Right cardiac atrium (tissue), 5 donors: ENCODE results near the gene CALU. TPM values are rescaled to one million over a fixed set of nuclear protein-coding genes. Genes with fewer than 3 reads are reported as not detected.

Experiments used
- ATAC-seq, 2 donors: fragments of 200-7000 bp; cut with Tn5 transposase; one replicate each; pipeline versions ENCODE4 v1.8.0 to v1.9.1; 2020; ENCODE audit warnings: moderate library complexity in 2 of 2, mild to moderate bottlenecking in 1 of 2
- DNase-seq, 3 donors: peaks; one replicate each; pipeline ENCODE4 v3.0.0-alpha.2; 2020
- H3K27ac ChIP-seq: one replicate; pipeline ENCODE4 v1.5.1; 2013; ENCODE audit warnings: mild to moderate bottlenecking, low read length, control low read depth, moderate library complexity
- H3K27me3 ChIP-seq: one replicate; pipeline ENCODE4 v1.6.1; 2013; ENCODE audit not compliant: control insufficient read depth, insufficient read depth
- H3K4me1 ChIP-seq: one replicate; pipeline ENCODE4 v1.6.1; 2013; ENCODE audit warnings: low read length; ENCODE audit not compliant: control insufficient read depth, insufficient read depth
- H3K4me3 ChIP-seq: one replicate; pipeline ENCODE4 v1.5.1; 2013; ENCODE audit warnings: low read length, control low read depth
- H3K9me3 ChIP-seq: one replicate; pipeline ENCODE4 v1.6.1; 2013; ENCODE audit warnings: low read length; ENCODE audit not compliant: control insufficient read depth
- WGBS: extraction: QIAGEN DNeasy Blood & Tissue Kit; methylation state at CpG from one replicate; pipeline ENCODE4 v1.1.7; 2013; 5-methylcytosine and 5-hydroxymethylcytosine counted together
- intact Hi-C, 4 donors: fragments of 100-400 bp; cut with DNase I; formaldehyde crosslinking; loops; one replicate each; pipeline versions ENCODE4 v1.11.0 to v1.14.0; 2022 to 2023
- long read RNA-seq, 4 donors: library from polyadenylated mRNA; unstranded; transcript quantifications; one replicate each; pipeline ENCODE4 v2.0.0, GENCODE V29; 2020 to 2021
- polyA plus RNA-seq: library from polyadenylated mRNA; stranded (reverse); fragments of 200-250 nt; gene quantifications from one replicate; pipeline ENCODE4 v1.2.3, GENCODE V29; 2013
- total RNA-seq, 4 donors: library from RNA; stranded (reverse); fragmentation: NEBNext Ultra II Directional; extraction: Animal tissue kit (Norgen Biotek cat#: 25700); gene quantifications; one replicate each; pipeline ENCODE4 v1.2.1, GENCODE V29; 2021
- donor health status: healthy with polysubstance abuse.
- donor health status: DM: no; HTN: yes; CAD: no.
- donor health status: DM: no; HTN: no; CAD: no.
- donor health status: DM: no; HTN: yes; CAD: no; lungs with severe emphysema.
- donor health status: DM: yes; HTN: yes; CAD: no.

CALU gene
- total RNA-seq (100 to 1,000 TPM; 195 to 318 (median 234) TPM), polyA plus RNA-seq (90.7 TPM)
- long read RNA-seq, donor 1, transcript CALU-202 (7 exons, 2,438 nt) = minor isoform, 145 of 1,450 reads
- long read RNA-seq, donor 1, transcript CALU-201 (7 exons, 3,357 nt) = major isoform, 1,242 of 1,450 reads
- long read RNA-seq, donor 1, partial matches to known transcripts = 41 of 1,450 reads
- long read RNA-seq, donor 1, other reads (novel, unspliced or antisense) = 19 of 1,450 reads
- long read RNA-seq, donor 2, transcript CALU-201 (7 exons, 3,357 nt) = major isoform, 264 of 338 reads
- long read RNA-seq, donor 2, transcript CALU-202 (7 exons, 2,438 nt) = minor isoform, 48 of 338 reads
- long read RNA-seq, donor 2, partial matches to known transcripts = 18 of 338 reads
- long read RNA-seq, donor 2, other reads (novel, unspliced or antisense) = 8 of 338 reads
- long read RNA-seq, donor 3, full-length matches to known transcripts = 3,720 of 3,949 reads
- long read RNA-seq, donor 3, partial matches to known transcripts = 158 of 3,949 reads
- long read RNA-seq, donor 3, other reads (novel, unspliced or antisense) = 71 of 3,949 reads
- long read RNA-seq, donor 4, full-length matches to known transcripts = 342 of 357 reads
- long read RNA-seq, donor 4, partial matches to known transcripts = 9 of 357 reads
- long read RNA-seq, donor 4, other reads (novel, unspliced or antisense) = 6 of 357 reads

DNA sequence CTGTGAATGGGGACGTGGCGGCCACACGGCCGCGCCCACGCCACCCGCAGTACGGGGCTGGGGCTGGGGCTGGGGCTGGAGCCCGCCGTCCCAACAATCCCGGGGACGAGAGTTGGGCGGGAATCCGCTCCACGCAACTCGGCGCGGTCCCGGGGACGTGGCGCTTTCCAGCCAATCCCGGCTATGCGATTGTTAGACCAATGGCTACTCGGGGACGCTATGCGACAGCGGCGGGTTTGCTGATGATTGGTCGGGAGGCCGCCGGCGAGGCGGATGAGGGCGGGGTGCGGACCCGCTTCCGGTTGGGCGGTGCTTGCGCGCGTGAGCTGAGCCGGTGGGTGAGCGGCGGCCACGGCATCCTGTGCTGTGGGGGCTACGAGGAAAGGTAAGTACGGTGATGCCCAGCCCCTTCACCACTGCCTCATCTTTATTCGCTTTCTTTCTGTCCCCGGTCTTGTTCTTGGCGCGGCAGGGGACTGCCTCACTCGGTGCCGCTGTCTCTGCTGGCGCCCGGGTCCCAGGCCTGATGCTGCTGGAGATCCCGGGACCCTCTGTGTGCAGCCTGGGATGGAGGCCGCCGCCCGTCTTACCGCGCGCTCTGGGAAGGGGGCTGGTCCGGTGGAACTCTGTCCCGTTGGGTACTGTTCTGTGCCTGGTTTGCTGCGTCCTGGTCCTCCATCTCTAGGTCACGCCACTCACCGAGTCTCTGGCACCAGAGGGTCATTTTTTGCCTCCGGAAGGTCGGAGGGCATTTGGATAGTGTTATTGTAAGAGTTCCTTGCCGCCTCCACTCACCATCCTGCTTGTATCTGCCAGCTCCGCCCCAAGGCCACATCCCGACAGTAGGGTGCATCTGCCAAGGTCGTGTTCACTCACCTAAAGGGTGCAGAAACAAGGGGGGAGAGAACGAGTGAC lies at the start of gene CALU:
Gene CALU, plus strand, starts transcription at position 312 of the 915 bp plus-strand sequence. CDS start 9,225 bp downstream, outside the sequence.
- Histone ChIP-seq H3K27ac (peak within 1 kb of the TSS; percentile 98), H3K27me3 (no peaks in the 10 kb centered on the region), H3K9me3 (no peaks in the 10 kb centered on the region), H3K4me1 (peaks cover 3% of the 10 kb centered on the region), H3K4me3 (peak within 1 kb of the TSS; percentile 91)
- WGBS = under 1% methylated on average over 74 of the region's 74 CpGs
- DNase-seq = peak; percentile 98 to 99 (median 99)
- intact Hi-C loops = no loop called here
- ATAC-seq = peak; percentile 99

DNA sequence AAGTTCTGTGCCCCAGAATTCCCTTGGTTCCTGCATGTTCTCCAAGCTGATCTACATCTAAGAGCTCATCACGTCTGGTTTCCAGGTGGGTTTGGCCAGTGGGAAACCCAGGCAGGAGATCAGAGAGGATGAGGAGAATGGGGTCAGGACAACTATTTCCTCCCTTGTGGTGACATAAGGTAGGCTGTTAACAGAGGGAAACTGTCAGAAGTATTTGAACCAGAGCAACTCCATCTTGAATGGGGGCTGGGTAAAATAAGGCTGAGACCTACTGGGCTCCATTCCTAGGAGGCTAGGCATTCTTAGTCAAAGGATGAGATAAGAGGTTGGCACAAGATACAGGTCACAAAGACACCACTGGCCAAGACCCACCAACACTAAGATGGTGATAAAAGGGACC lies 47.9 kb upstream of the CALU start:
- Histone ChIP-seq H3K27ac (no peak overlapping the region), H3K27me3 (no peaks in the 10 kb centered on the region), H3K9me3 (no peaks in the 10 kb centered on the region), H3K4me3 (no peak overlapping the region), H3K4me1 (no peaks in the 10 kb centered on the region)
- 65% methylated on average over 1 of the region's 1 CpG for WGBS
- no peak for DNase-seq
- no peak for ATAC-seq
- intact Hi-C loops = no loop called here

DNA sequence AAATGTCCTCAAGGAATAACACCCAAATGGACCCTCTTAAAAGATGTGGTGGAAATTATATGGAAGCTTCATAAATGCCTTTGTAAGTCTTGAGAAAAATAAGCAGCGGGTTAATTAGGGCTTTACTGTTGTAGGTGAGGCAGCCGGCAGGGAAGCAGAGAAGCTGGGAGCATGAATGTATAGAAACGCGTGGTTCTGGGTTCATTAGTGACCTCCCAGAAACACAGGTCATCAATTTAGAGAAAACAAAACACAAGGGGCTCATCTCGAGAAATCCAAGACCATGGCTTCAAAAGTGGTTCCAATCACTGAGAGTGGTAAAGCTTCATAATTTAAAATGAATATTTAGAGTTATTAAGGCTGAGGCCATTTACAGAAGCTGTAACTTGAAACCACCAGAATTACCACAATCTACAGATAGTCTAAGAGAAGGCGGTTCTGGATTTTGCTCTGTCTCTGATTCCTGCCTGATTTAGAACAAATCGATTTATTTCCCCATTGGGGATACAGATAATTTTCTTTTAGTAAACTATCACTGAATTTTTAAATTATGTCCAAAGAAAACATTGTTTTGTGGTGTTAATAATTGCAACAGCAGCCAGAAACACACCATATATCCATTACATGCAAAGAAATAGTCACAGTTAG lies 46.4 kb upstream of the CALU start:
- no peaks in the 10 kb centered on the region for H3K4me1 ChIP-seq
- intact Hi-C loops = no loop called here
- H3K27ac ChIP-seq = no peak overlapping the region
- WGBS = 58% methylated on average over 7 of the region's 7 CpGs
- H3K9me3 ChIP-seq = no peaks in the 10 kb centered on the region
- ATAC-seq (no peak), DNase-seq (no peak)
- no peak overlapping the region for H3K4me3 ChIP-seq
- no peaks in the 10 kb centered on the region for H3K27me3 ChIP-seq

DNA sequence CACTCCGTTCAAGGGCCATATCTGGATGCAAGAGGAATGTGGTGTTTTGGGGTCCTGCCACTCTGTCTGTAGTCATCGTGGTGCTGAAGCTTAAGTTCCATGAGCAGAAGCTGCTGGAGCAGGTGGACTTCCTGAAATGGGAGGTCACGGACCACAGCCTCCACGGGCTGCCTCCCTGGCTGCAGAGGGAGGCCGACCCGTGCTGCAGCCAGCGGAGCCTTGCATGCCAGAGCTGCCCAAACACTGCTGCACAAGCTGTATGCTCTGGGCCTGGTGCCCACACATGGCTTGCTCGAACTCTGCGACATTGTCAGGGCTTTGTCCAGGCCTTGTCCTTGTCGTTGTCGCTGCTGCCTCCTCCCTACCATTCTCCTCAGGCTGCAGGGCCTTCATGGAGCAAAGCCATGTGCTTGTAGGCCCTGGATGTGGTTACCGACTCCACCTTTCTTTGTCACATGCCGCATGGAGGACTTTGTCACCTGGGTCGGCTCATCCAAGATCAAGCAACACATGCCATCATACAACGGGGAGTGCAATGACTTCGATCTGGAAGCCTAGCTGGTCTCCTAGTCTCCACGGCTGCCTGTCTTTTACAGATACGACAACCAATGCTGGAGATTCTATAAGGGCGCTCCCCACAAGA lies 45.7 kb upstream of the CALU start:
- peak in 1 of 2 donors; percentile 24 for ATAC-seq
- H3K4me3 ChIP-seq = no peak overlapping the region
- H3K4me1 ChIP-seq = no peaks in the 10 kb centered on the region
- intact Hi-C loops = no loop called here
- H3K9me3 ChIP-seq = no peaks in the 10 kb centered on the region
- DNase-seq = no peak
- H3K27ac ChIP-seq = no peak overlapping the region
- H3K27me3 ChIP-seq = no peaks in the 10 kb centered on the region
- WGBS = 88% methylated on average over 19 of the region's 19 CpGs

DNA sequence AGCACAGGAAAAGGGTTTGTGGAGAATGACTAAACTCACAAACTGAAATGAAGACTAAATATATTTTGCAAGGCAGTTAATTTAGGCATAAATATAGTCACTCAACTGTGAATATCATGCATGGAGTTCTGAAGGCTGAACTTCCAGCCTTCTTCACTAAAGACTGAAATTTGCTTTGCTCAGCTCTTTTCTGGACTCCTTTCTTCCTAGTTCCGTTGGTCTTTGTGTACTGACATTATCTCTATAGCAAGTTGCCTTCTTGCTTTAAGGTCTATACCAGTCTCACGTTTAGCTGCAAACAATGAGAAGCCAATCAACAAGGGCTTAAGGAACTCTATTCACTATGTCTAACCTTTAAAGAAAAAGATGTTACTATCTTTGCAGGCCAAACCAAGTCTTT lies 44.4 kb upstream of the CALU start:
- intact Hi-C loops = no loop called here
- Histone ChIP-seq H3K4me1 (no peaks in the 10 kb centered on the region), H3K27me3 (no peaks in the 10 kb centered on the region), H3K4me3 (no peak overlapping the region), H3K27ac (no peak overlapping the region), H3K9me3 (no peaks in the 10 kb centered on the region)
- WGBS = 48% methylated on average over 2 of the region's 2 CpGs
- DNase-seq (no peak), ATAC-seq (no peak)

DNA sequence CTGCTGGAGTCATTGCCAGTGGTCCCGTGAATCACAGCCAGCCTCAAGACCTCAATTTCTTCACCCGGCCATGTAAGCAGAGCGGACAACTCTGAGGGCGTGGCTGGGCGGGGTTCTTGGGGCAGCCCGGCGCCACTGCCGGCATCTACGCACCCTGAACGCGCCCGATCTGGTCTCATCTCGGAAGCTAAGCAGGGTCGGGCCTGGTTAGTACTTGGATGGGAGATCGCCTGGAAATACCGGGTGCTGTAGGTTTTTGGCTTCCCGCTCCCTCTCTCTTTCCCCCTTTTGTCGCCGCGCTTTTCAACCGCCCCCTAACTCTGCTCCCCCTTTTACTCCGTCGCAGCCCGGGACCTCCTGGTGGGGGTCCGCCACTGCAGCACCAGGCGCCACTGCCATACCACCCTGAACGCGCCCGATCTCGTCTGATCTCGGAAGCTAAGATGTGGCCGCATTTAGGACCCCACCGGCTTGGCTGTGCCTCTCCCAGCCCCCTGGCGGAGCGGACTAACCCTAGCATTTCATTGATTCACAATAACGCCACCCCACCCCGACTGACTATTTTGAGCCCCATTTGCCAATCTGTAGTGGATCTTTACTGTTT lies 41.8 kb upstream of the CALU start:
- DNase-seq (peak; percentile 63 to 78 (median 66)), ATAC-seq (peak; percentile 67 to 86)
- Histone ChIP-seq H3K27ac (no peak overlapping the region), H3K9me3 (no peaks in the 10 kb centered on the region), H3K4me3 (peak overlapping the region; percentile 46), H3K27me3 (no peaks in the 10 kb centered on the region), H3K4me1 (no peaks in the 10 kb centered on the region)
- WGBS = 3% methylated on average over 37 of the region's 37 CpGs
- intact Hi-C loops = no loop called here

DNA sequence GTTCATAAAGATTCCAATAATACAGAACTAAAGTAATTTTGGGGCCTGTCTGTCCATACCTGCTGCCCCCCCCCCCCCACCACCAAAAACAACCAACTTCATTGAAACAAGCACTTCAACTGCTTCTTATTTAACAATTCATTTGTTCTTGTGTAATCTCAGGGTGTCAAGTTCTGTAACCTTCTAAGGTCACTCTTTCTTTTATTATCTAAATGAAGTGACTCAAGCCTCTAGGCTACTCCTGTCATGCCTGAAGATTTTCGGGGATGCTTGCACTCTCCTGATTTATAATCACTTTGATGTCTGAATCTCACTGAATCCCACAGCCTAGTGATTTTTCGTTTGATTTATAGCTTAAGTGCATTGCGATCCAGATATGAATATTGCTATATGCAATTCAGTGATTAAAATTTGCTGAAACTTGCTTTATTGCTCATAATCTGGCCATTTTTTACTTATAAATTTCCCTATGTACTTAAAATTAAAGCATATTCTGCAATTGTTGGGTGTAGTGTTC lies 39.9 kb upstream of the CALU start:
- peaks cover 1% of the 10 kb centered on the region for H3K4me1 ChIP-seq
- DNase-seq (no peak), ATAC-seq (no peak)
- WGBS = 80% methylated on average over 3 of the region's 3 CpGs
- no peaks in the 10 kb centered on the region for H3K9me3 ChIP-seq
- no peak overlapping the region for H3K4me3 ChIP-seq
- H3K27me3 ChIP-seq = no peaks in the 10 kb centered on the region
- no peak overlapping the region for H3K27ac ChIP-seq
- intact Hi-C loops = no loop called here

DNA sequence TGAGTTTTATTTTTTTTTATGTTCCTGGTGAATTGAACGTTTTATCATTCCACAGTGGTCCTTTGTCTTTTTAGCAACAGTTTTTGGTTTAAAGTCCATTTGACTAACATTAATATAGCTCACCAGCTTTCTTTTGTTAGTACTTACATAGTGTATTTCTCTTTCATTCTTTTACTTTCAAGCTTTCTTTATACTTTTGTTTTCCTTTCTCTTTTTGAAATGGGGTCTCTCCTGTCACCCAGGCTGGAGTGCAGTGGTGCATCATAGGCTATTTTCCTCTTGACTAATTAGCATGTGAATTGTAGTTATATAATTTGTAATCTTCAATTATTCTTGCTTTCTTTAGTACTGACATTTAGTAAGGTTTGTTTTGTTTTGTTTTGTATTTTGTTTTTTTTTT lies 39.3 kb upstream of the CALU start:
- no peak overlapping the region for H3K27ac ChIP-seq
- ATAC-seq = no peak
- H3K9me3 ChIP-seq = no peaks in the 10 kb centered on the region
- intact Hi-C loops = no loop called here
- DNase-seq = no peak
- no peaks in the 10 kb centered on the region for H3K27me3 ChIP-seq
- H3K4me3 ChIP-seq = no peak overlapping the region
- 83% methylated on average over 1 of the region's 1 CpG for WGBS
- peaks cover 1% of the 10 kb centered on the region for H3K4me1 ChIP-seq

DNA sequence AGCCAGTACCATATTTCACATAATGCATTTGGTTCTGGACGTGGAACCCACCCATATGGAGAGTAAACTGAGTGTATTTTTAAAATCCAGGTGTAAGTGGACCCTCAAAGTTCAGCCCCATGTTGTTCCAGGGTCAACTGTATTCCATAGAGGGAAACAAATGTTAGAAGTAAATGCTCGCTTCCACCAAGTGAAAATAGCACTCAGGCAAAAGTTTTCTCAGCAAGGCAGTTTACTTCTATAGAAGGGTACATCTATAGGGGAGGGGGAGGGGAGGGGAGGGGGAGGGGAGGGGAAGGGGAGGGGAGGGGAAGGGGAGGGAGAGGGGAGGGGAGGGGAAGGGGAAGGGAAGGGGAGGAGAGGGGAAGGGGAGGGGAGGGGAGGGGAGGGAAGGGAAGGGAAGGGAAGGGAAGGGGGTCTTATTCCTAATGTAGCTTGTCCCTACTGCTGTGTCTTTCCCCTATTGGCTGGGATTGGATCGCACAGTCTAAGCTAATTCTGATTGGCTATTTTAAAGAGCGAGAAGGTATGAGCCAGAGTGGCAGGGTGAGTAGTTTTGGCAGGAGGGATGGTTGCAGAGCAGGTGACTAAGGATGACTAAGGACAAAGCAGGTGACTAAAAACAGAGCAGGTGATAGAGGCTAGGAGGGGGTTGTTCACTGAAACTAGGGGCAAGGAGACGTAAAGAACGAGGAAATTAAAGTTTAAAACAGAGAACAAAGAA lies 37.9 kb upstream of the CALU start:
- peaks cover 1% of the 10 kb centered on the region for H3K4me1 ChIP-seq
- WGBS = 87% methylated on average over 6 of the region's 6 CpGs
- intact Hi-C loops = no loop called here

More for the DNA sequence above, 37.9 kb upstream of the CALU start:
- no peak overlapping the region for H3K4me3 ChIP-seq
- no peaks in the 10 kb centered on the region for H3K27me3 ChIP-seq
- H3K9me3 ChIP-seq = no peaks in the 10 kb centered on the region
- H3K27ac ChIP-seq = no peak overlapping the region
- DNase-seq (no peak), ATAC-seq (no peak)
